Natural killer cell treated with Interleukin-12 subunit alpha and Interleukin-12 subunit beta and Interleukin-15 and Interleukin-18, amount 100 ng/mL, for 72 hours (primary cell): ENCODE measurements around the gene PLA2G3. TPM values are rescaled to one million over a fixed set of nuclear protein-coding genes. Genes with fewer than 3 reads are reported as not detected.

Experiments used
- ATAC-seq, 2 donors: fragments of 150-1000 bp; cut with Tn5 transposase in 1 of 2; sonication (Bioruptor Pico), chemical (Tn5 transposase) in 1 of 2; 2 replicates each; pipeline ENCODE4 v1.10.0; 2021
- DNase-seq: peaks from one replicate; pipeline ENCODE4 v3.0.0; 2022; ENCODE audit warnings: low spot score
- H3K27ac Mint-ChIP-seq, 2 donors: 1 replicate in 1 of 2; 2 replicates in 1 of 2; pipeline ENCODE4 v1.8.0; 2022; ENCODE audit warnings: mixed read lengths in 2 of 2, mild to moderate bottlenecking in 1 of 2, moderate library complexity in 1 of 2
- H3K27me3 Mint-ChIP-seq, 2 donors: 1 replicate in 1 of 2; 2 replicates in 1 of 2; pipeline ENCODE4 v1.8.0; 2022; ENCODE audit warnings: mixed read lengths in 2 of 2
- H3K36me3 Mint-ChIP-seq: one replicate; pipeline ENCODE4 v1.8.0; 2022; ENCODE audit warnings: mixed read lengths
- H3K4me1 Mint-ChIP-seq, 2 donors: 1 replicate in 1 of 2; 2 replicates in 1 of 2; pipeline ENCODE4 v1.8.0; 2022; ENCODE audit warnings: low read depth in 2 of 2, mixed read lengths in 2 of 2, mild to moderate bottlenecking in 1 of 2
- H3K4me3 Mint-ChIP-seq: one replicate; pipeline ENCODE4 v1.8.0; 2022; ENCODE audit warnings: mixed read lengths
- H3K9me3 Mint-ChIP-seq: 2 replicates; pipeline ENCODE4 v1.8.0; 2022; ENCODE audit warnings: mixed read lengths
- total RNA-seq, 2 donors: library from RNA; stranded (reverse); gene quantifications; one replicate each; pipeline ENCODE4 v1.2.3, GENCODE V29; 2022

The PLA2G3 gene
- total RNA-seq, 2 donors from 2014 or later = not detected

DNA sequence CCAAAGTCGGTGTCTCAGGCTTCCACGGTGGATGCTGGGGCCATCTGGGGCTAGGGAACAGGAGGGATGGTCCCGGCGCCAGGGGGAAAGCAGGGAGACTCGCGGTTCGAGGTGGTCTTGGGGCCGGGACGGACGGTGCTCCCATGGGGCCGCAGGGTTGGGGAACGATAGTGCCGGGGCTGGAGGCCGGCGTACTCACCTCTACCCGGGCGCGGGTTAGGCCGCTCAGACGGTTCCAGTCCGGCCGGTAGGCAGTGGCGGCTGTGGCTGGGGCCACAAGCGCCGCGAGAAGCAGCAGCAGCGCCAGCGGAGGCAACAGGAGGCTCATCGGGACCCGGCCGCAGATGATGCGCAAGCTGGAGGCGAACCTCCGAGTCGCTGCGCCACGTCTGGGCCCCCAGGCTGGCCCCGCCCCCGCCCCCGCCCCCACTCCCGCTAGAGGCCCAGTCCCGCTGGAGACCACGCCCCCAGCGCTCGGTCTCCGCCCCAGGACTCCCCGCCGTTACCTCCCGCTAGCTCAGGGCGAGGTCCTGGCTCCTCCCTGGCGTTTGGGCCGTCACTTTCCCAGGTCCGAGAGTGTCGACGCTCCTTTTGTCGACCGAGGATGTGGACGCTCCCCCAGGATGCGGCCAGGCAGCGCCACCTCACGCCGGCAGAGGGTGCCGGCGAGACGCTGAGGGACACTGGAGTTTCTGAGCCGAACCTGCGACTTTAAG, 33.0 kb downstream of the PLA2G3 start, which contains the start of gene SELENOM:
SELENOM (minus strand) TSS at position 391 of the 716 bp plus-strand sequence; CDS start at position 328, 63 bp downstream.
- peak; percentile 93 for DNase-seq
- peak within 1 kb of the TSS; percentile 31 to 86 for H3K27ac Mint-ChIP-seq
- peak within 1 kb of the TSS; percentile 88 for H3K4me3 Mint-ChIP-seq
- peaks cover 10 to 12% of the 10 kb centered on the region in 2 donors for H3K4me1 Mint-ChIP-seq
- H3K36me3 Mint-ChIP-seq = no peaks in the 10 kb centered on the region
- ATAC-seq = peak; percentile 98 to 99
- no peaks in the 10 kb centered on the region for H3K27me3 Mint-ChIP-seq
- H3K9me3 Mint-ChIP-seq = no peaks in the 10 kb centered on the region

DNA sequence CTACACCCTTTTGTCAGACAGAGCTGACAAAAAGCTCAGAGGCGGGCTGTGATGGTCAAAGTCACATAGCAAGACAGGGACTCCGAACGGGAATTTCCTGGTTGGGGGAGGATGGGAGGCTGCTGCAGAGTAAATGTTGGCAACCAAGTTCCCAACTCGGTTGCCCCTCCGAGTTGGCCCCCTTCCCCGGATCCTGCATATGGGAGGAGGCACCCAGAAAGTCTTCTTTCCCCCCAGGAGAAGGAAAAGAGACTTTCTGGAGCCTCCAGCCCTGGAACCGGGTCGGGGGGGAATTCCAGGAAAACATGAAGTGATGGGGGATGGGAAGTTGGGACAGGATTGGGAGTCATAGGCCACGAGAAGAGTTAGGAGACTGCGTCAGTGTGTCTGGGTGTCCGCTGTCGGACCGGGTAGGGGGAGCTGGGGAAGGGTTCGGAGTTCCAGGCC, 33.6 kb downstream of the PLA2G3 start:
- no peak for DNase-seq
- Mint-ChIP-seq H3K4me3 (peak overlapping the region; percentile 88), H3K36me3 (no peaks in the 10 kb centered on the region), H3K27ac (peak overlapping the region in 1 of 2 donors; percentile 86), H3K9me3 (no peaks in the 10 kb centered on the region), H3K4me1 (peaks cover 10 to 12% of the 10 kb centered on the region in 2 donors), H3K27me3 (no peaks in the 10 kb centered on the region)
- no peak for ATAC-seq

DNA sequence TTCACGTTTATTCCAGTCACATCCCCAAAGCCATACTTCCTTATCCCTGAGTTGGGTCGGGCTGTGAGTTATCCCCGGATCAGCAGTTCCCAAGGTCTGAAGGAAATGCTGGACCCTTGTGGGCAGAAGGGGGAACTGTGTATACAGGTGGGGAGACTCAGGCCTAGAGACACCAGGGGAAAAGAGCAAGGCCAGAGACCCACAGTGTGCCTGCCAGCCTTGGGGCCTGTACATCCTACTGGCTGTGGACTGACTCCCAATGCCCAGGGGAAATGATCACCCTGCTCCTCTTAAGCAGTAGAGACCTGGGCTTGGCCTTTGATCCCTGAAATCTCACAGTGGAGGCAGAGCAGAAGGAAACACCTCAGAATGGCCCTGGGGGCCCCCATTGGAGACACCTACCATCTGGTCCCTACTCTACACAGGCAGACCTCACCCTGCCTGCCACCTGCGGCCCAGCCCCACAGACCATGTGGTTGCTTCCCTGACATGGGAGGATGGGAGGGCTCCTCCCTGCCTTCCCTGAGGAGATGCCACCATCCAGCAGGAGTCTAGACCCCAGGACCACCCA, 34.2 kb downstream of the PLA2G3 start:
- no peaks in the 10 kb centered on the region for H3K36me3 Mint-ChIP-seq
- peaks cover 10 to 12% of the 10 kb centered on the region in 2 donors for H3K4me1 Mint-ChIP-seq
- peak overlapping the region; percentile 88 for H3K4me3 Mint-ChIP-seq
- H3K27ac Mint-ChIP-seq = no peak overlapping the region
- DNase-seq (peak; percentile 49), ATAC-seq (no peak)
- H3K27me3 Mint-ChIP-seq = no peaks in the 10 kb centered on the region
- no peaks in the 10 kb centered on the region for H3K9me3 Mint-ChIP-seq

DNA sequence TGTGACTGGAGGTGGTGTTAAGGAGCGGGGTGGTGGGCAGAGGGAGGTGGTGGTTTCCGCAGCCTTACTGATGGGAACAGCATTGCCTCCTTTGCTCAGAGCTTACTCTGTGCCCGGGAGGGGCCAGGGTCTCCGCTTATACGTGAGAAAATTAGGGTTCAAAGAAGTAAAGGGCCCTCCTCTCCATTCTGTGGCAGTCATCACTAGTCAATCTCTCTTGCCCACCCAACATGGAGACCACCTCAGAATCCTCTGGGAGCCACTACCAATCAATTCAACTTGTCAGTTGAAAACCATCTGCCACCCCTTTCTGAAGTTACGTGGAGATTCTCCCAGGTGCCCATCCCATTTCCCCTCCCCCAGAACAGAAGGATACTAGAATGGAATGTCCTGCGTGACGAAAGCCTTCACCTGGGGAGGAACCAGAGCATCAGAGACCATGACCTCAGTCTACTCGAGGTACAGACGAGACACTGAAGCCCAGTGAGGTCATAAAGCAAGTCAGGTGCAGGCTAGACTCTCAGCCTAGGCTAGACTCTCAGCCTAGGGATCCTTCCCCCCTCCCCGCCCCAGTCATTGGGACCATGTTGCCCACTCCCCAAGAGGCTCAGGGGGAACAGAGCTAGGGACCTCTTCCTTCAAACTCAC, 34.9 kb downstream of the PLA2G3 start:
- no peaks in the 10 kb centered on the region for H3K27me3 Mint-ChIP-seq
- H3K4me3 Mint-ChIP-seq = no peak overlapping the region
- H3K27ac Mint-ChIP-seq = no peak overlapping the region
- H3K9me3 Mint-ChIP-seq = no peaks in the 10 kb centered on the region
- DNase-seq = peak; percentile 16
- peaks cover 10 to 12% of the 10 kb centered on the region in 2 donors for H3K4me1 Mint-ChIP-seq
- no peak for ATAC-seq
- H3K36me3 Mint-ChIP-seq = no peaks in the 10 kb centered on the region

DNA sequence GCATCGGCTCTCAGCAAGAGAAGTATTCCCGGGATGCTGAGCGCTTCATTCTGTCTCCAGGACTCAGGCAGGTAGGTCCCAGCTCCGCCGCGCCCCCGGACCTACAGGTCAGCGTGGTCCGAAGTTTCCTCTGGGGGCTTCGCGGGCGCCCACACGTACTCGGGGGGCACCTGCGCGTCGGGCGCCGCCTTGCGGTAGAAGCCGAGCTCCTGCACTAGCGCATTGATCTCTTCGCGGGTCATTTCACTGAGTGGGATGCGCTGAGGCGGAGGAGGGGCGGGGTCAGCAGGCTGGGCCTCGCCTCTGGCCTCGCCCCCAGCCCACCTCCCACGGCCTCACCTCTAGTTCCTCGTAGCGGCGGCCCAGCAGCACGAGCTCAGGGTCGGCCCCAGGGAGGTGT, 35.4 kb downstream of the PLA2G3 start:
- H3K4me1 Mint-ChIP-seq = peaks cover 10 to 12% of the 10 kb centered on the region in 2 donors
- no peaks in the 10 kb centered on the region for H3K27me3 Mint-ChIP-seq
- H3K4me3 Mint-ChIP-seq = no peak overlapping the region
- no peaks in the 10 kb centered on the region for H3K36me3 Mint-ChIP-seq
- no peaks in the 10 kb centered on the region for H3K9me3 Mint-ChIP-seq
- ATAC-seq (no peak), DNase-seq (peak; percentile 48)
- no peak overlapping the region for H3K27ac Mint-ChIP-seq

DNA sequence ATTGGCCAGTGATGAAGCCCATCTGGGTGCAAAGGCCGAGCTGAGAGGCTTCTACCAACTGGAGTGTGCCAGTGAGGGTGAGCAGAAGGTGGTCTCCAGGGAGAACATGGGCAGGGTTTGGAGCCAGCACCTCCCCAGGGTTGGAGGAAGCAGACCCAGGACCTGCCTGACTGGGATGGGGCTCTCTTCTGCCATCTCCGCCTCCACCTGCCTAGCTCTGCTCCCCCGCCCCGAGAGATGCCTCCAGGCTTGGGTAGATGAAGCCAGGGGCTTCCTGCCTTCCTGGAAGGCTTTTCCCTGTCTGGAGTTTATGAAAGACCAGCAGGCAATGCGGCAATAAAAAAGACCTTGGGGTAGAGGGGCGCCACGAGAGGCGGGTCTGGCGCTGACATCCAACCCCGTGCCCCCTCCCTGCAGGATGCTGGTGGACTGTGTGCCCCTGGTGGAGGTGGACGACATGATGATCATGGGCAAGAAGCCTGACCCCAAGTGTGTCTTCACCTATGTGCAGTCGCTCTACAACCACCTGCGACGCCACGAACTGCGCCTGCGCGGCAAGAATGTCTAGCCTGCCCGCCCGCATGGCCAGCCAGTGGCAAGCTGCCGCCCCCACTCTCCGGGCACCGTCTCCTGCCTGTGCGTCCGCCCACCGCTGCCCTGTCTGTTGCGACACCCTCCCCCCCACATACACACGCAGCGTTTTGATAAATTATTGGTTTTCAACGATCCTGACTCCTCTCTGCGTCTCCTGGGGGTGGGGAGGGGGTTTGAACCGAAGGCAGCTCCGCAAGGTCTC, 36.2 kb downstream of the PLA2G3 start:
- H3K4me3 Mint-ChIP-seq = no peak overlapping the region
- no peaks in the 10 kb centered on the region for H3K9me3 Mint-ChIP-seq
- H3K27me3 Mint-ChIP-seq = no peaks in the 10 kb centered on the region
- no peaks in the 10 kb centered on the region for H3K36me3 Mint-ChIP-seq
- peaks cover 10 to 12% of the 10 kb centered on the region in 2 donors for H3K4me1 Mint-ChIP-seq
- DNase-seq = peak; percentile 58
- H3K27ac Mint-ChIP-seq = no peak overlapping the region
- no peak for ATAC-seq

DNA sequence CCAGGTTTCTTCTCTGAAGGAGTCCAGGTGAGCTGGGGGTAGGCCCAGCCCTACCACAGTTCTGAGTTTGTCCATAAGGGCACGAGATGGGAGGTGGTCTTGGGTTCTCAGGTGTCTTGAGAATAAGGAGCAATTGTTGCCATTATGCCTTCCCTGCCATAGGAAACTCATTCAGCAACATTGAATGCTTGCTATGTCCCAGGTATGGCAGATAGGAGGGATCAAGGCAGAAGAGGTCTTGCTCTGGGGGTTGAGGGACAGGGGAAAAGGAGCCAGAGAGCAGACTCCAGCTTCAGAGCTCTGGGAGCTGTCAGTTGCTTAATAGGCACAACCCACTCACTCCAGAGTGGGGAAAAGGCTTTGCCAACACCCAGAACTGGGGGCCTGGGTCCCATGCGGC, 37.2 kb downstream of the PLA2G3 start:
- DNase-seq = no peak
- no peaks in the 10 kb centered on the region for H3K27me3 Mint-ChIP-seq
- H3K4me3 Mint-ChIP-seq = no peak overlapping the region
- H3K4me1 Mint-ChIP-seq = peaks cover 10 to 12% of the 10 kb centered on the region in 2 donors
- no peak overlapping the region for H3K27ac Mint-ChIP-seq
- no peaks in the 10 kb centered on the region for H3K9me3 Mint-ChIP-seq
- no peak for ATAC-seq
- no peaks in the 10 kb centered on the region for H3K36me3 Mint-ChIP-seq

DNA sequence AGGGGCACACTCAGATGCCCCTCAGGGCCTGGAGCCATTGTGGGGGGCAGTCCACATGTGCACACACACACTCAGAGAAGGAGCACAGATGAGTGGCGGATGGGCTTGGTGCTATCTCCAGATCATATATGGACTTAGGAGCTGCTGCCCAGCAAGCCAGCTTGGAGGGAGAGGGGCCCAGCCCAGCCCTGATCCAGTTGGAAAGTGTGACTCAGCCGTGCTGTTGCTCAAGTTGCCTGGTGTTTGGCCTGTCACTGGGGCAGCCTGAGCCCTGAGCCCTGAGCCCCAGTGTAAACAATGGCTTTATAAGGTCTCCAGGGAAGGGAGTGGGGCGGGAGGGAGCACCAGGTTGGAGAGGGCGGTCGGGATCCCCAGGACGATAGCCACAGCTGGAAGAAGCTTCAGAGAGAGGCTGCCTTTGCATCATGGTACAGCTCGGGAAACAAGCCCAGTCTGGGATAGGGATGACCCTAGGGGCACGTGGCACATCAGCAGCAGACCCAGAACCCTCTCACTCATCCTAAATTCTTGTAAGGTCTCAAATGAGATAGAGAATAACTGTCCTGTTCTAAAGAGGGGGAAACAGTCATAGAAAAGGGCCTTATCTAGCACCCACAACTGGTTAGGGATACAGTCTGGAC, 37.7 kb downstream of the PLA2G3 start:
- H3K4me3 Mint-ChIP-seq = no peak overlapping the region
- H3K9me3 Mint-ChIP-seq = no peaks in the 10 kb centered on the region
- no peaks in the 10 kb centered on the region for H3K27me3 Mint-ChIP-seq
- no peaks in the 10 kb centered on the region for H3K36me3 Mint-ChIP-seq
- DNase-seq (no peak), ATAC-seq (no peak)
- H3K27ac Mint-ChIP-seq = no peak overlapping the region
- peaks cover 6% of the 10 kb centered on the region in 2 donors for H3K4me1 Mint-ChIP-seq

DNA sequence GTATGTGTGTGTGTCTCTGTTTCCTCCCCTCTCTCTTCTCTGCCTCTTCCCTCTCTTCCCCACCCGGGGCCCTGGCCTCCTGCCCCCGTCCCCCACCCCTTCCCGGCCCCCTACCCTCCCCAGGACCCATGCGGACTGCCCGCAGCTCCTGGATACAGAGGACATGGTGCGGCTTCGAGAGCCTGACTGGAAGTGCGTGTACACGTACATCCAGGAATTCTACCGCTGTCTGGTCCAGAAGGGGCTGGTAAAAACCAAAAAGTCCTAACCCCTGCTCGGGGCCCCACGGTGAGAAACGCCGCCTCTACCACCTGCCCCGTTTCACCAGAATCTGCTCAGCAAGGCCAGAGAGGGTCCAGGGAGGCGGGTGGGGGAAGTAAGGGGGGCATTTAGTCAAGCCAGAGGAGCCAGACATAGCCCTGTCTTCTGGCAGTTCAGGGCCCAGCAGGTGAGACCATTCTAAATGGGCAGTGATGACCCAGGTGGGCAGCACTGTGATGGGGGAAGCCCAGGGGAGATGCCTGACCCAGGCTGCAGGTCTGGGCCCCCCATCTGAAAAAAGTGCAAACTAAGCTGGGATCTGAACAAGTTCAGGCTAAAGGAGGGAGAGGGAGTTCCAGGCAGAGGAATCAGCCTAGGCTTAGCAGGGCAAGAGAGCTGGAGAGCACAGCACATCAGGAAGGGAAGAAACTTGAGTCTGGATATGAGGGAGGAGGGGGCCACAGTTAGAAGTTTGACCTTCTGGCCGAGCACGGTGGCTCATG, 39.4 kb downstream of the PLA2G3 start:
- Mint-ChIP-seq H3K27ac (no peak overlapping the region), H3K27me3 (no peaks in the 10 kb centered on the region)

DNA sequence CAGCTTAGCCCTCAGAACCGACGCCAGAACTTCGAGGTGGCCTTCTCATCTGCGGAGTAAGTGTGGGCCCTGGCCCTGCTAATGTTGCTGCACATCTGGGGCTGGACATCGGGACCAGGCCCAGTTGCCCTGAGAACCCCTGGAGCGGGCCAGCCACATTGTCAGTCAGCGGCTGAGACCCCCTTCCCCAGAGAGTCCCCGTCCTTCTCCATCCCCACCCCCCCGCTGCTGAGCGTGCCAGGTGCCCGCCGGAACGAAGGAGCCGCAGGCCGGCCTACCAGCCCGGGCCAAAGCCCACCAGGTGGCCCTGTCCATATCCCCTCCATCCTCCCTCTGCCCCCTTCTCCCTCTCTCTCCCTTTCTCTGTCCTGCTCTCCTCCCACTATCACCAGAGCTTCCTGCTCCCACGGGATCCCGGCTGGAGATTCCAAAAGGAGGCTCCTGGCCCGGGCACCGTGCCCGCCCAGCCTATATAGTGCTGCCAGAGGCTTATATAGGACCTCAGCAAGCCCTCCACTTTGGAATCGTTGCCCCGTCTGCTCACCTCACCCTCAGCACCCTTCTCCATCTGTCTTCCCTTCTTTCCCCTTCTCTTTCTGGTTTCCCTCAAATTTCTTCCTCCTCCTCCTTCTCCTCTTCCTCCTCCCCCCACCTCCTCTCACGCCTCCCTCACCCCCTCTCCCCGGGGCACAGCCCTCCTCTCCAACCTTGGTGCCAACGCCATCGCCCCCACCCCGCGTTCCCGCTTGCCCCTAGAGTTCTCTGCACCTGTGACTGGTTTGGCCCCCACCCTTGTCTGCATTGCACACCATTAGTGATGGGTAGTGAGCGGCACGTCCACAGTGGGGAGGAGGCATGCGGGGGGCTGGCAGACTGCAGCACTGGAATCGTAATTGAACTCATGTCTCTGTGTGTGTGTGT, 40.2 kb downstream of the PLA2G3 start:
- no peaks in the 10 kb centered on the region for H3K9me3 Mint-ChIP-seq
- ATAC-seq (no peak), DNase-seq (peak; percentile 45)
- H3K4me1 Mint-ChIP-seq = no peaks in the 10 kb centered on the region
- H3K4me3 Mint-ChIP-seq = no peak overlapping the region
- H3K36me3 Mint-ChIP-seq = no peaks in the 10 kb centered on the region
- H3K27me3 Mint-ChIP-seq = no peaks in the 10 kb centered on the region
- H3K27ac Mint-ChIP-seq = no peak overlapping the region

More for the DNA sequence above, 39.4 kb downstream of the PLA2G3 start:
- ATAC-seq (no peak), DNase-seq (no peak)
- H3K9me3 Mint-ChIP-seq = no peaks in the 10 kb centered on the region
- H3K4me1 Mint-ChIP-seq = no peaks in the 10 kb centered on the region
- H3K4me3 Mint-ChIP-seq = no peak overlapping the region
- H3K36me3 Mint-ChIP-seq = no peaks in the 10 kb centered on the region

DNA sequence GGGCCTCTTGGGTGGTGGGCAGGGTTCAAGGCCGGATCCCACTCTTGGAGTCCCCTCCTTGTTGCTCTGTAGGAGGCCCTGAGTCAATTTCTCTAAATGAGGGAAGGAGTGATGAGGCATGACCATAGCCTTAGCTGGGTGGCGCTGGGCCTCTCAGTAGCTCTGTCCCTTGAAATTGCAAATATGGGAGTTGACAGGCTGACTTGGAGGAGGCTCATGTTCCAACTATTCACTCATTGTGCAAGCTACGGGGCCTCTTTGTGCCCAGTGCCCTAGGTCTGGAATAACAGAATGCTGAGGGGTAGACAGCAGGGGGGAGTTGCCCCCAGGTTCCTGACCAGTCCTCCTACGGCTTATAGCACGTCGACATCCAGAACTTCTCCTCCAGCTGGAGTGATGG, 40.9 kb downstream of the PLA2G3 start:
- Mint-ChIP-seq H3K27me3 (no peaks in the 10 kb centered on the region), H3K36me3 (no peaks in the 10 kb centered on the region), H3K9me3 (no peaks in the 10 kb centered on the region), H3K4me1 (no peaks in the 10 kb centered on the region), H3K27ac (no peak overlapping the region), H3K4me3 (no peak overlapping the region)
- DNase-seq (peak; percentile 38), ATAC-seq (no peak)

DNA sequence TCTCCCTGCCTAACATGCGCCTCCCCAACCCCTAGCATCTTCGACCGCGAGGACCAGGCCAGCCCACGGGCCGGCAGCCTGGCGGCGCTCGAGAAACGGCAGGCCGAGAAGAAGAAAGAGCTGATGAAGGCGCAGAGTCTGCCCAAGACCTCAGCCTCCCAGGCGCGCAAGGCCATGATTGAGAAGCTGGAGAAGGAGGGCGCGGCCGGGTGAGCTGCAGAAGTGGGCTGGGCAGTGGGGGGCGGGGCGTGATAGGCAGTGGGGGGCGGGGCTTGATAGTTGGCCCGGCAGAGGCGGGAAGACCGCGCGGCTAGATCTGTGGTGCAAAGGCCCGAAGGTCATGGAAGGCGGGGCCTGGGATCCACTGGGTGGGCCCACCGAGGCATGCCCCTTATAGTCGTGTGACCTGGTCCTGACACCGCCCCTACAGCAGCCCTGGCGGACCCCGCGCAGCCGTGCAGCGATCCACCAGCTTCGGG, 41.6 kb downstream of the PLA2G3 start:
- Mint-ChIP-seq H3K27ac (no peak overlapping the region), H3K9me3 (no peaks in the 10 kb centered on the region), H3K4me3 (no peak overlapping the region), H3K27me3 (no peaks in the 10 kb centered on the region), H3K36me3 (no peaks in the 10 kb centered on the region), H3K4me1 (no peaks in the 10 kb centered on the region)
- ATAC-seq = no peak
- DNase-seq = peak; percentile 53
